ENCODE results near the gene NEIL3.

GRCh38 chr4:177313263-177313662 is 3.6 kb downstream of the NEIL3 start:
- TF ChIP-seq REST (IDR thresholded peaks at IDR 0.05; ENCODE audit: insufficient replicate concordance, low read depth) = no peak
- no peak for TF ChIP-seq CTCF (IDR thresholded peaks at IDR 0.05; ENCODE audit: insufficient read depth, low read length)
- no peak for TF ChIP-seq POLR2AphosphoS5 (IDR thresholded peaks at IDR 0.05; ENCODE audit: low read depth)
